ENCODE data around the gene ZFAND2A.
"Not testable (repeated sequence)": the region's sequence is repeated elsewhere in the genome, so short reads cannot be mapped to it uniquely, and the experiment has no call there.

Gene ZFAND2A

GRCh38 chr7:1174881-1175596 lies 15.0 kb upstream of the ZFAND2A start:
- DNase-seq: no peak

GRCh38 chr7:1174002-1174401 lies 14.0 kb upstream of the ZFAND2A start:
- DNase-seq: no peak

- no peak for DNase-seq
These were observed 12.9 kb upstream of the ZFAND2A start for GRCh38 chr7:1172666-1173523.

GRCh38 chr7:1171516-1171915 lies 11.5 kb upstream of the ZFAND2A start:
- DNase-seq: not testable (repeated sequence)

- no peak for DNase-seq
These were observed 10.9 kb upstream of the ZFAND2A start for GRCh38 chr7:1170741-1171501.

- no peak for DNase-seq
These were observed 9.7 kb upstream of the ZFAND2A start for GRCh38 chr7:1169409-1170368.

GRCh38 chr7:1168422-1168821 lies 8.4 kb upstream of the ZFAND2A start:
- no peak for DNase-seq

GRCh38 chr7:1164436-1164835 lies 4.4 kb upstream of the ZFAND2A start:
- DNase-seq: no peak

- no peak for DNase-seq
These were observed 3.1 kb upstream of the ZFAND2A start for GRCh38 chr7:1163121-1163520.

- DNase-seq: no peak
These were observed 650 bp upstream of the ZFAND2A start for GRCh38 chr7:1160670-1161021.

GRCh38 chr7:1159231-1159630 lies 765 bp downstream of the ZFAND2A start:
- DNase-seq: not testable (repeated sequence)

GRCh38 chr7:1158203-1159126 lies 1.5 kb downstream of the ZFAND2A start:
- DNase-seq: no peak

GRCh38 chr7:1156782-1157535 lies 3.0 kb downstream of the ZFAND2A start:
- DNase-seq: no peak

- not testable (repeated sequence) for DNase-seq
These were observed 3.9 kb downstream of the ZFAND2A start for GRCh38 chr7:1155818-1156781.

- DNase-seq: no peak
These were observed 5.7 kb downstream of the ZFAND2A start for GRCh38 chr7:1154172-1154739.

- DNase-seq: no peak
These were observed 7.5 kb downstream of the ZFAND2A start for GRCh38 chr7:1152492-1152891.

- DNase-seq: no peak
These were observed 8.2 kb downstream of the ZFAND2A start for GRCh38 chr7:1151653-1152425.

- no peak for DNase-seq
These were observed 8.8 kb downstream of the ZFAND2A start for GRCh38 chr7:1151156-1151555.

Measured in NCI-H446 treated with DMSO at 0.1 percent for 48 hours (cell line).